Fibroblast of villous mesenchyme (primary cell): ENCODE measurements around the gene TBL3. TPM values are rescaled to one million over a fixed set of nuclear protein-coding genes. Genes with fewer than 3 reads are reported as not detected.
"Not testable (repeated sequence)": the region's sequence is repeated elsewhere in the genome, so short reads cannot be mapped to it uniquely, and the experiment has no call there.

Experiments used
- DNase-seq: peaks from one replicate; pipeline ENCODE4 v3.0.0-alpha.2; 2010; ENCODE audit warnings: low read depth
- H3K4me3 ChIP-seq: 2 replicates; pipeline ENCODE4 v1.5.1; 2011; ENCODE audit warnings: low read depth, mild to moderate bottlenecking, low read length
- total RNA-seq: library from RNA; depleted of rRNA; stranded (reverse); fragments of >200 nt; gene quantifications from 2 replicates; pipeline ENCODE4 v1.2.3, GENCODE V29; 2012
- TF ChIP-seq, protein P1 (sequence below): IDR thresholded peaks from 2 replicates; pipeline ENCODE4 v1.5.1; 2012; ENCODE audit warnings: low read depth, mild to moderate bottlenecking, low read length; ENCODE audit not compliant: insufficient read depth

Gene TBL3
- total RNA-seq, 1 donor = 28.5 TPM

- TF ChIP-seq, protein P1, sequence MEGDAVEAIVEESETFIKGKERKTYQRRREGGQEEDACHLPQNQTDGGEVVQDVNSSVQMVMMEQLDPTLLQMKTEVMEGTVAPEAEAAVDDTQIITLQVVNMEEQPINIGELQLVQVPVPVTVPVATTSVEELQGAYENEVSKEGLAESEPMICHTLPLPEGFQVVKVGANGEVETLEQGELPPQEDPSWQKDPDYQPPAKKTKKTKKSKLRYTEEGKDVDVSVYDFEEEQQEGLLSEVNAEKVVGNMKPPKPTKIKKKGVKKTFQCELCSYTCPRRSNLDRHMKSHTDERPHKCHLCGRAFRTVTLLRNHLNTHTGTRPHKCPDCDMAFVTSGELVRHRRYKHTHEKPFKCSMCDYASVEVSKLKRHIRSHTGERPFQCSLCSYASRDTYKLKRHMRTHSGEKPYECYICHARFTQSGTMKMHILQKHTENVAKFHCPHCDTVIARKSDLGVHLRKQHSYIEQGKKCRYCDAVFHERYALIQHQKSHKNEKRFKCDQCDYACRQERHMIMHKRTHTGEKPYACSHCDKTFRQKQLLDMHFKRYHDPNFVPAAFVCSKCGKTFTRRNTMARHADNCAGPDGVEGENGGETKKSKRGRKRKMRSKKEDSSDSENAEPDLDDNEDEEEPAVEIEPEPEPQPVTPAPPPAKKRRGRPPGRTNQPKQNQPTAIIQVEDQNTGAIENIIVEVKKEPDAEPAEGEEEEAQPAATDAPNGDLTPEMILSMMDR = no peak
- DNase-seq = no peak
- H3K4me3 ChIP-seq = no peak overlapping the region
Observed at GRCh38 chr16:1961651-1962067, 10.2 kb upstream of the TBL3 start.

GRCh38 chr16:1962161-1963153 is 9.4 kb upstream of the TBL3 start:
- not testable (repeated sequence) for DNase-seq
- H3K4me3 ChIP-seq = peak overlapping the region; percentile 90

- peak; percentile 36 for DNase-seq
- TF ChIP-seq, protein P1 = no peak
- H3K4me3 ChIP-seq = peak overlapping the region; percentile 90
Observed at GRCh38 chr16:1963806-1964505, 7.9 kb upstream of the TBL3 start.

DNA sequence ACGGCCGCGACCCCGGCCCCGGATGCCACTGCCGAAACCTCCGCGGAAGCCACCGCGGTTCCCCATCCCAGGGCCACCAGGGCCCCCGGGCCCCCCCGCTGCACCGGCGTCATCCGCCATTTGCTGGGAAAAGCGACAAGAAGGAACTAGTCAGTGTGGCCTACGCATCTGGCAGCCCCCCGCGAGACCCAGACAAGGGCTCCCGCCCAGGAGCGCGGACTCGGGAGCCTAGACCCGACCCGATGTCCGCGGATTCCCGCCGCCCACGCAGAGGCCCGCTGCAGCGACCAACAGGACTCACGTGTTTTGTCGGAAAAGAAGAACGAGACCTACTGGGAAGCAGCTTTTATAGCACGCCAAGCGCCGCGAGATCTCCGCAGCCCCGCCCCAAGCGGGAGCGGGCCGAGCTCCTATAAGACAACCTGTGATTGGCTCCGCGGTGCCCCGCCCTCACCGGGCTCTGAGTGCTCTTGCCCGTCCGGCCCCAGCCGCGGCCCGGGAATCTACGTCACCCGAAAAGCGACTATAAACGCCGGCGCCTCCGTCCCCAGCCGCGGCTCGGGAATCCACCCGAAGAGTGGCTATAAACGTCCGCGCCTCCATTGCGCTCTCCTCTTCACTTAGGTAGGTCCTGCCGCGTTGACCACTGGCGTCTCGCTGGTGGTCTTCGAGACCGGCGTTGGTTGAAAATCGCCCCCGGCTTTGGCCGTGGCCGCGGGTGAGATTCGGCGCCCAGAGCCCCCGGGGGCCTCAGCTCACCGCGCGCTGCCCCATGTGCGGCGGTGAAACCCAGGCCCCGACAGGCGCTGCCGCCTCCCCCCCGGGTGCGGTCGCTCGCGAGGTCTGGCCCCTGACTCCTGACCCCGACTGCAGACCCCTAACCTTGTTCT is 7.1 kb upstream of the TBL3 start, which contains the start of gene RPS2:
Gene RPS2, minus strand, starts transcription at position 321 of the 890 bp plus-strand sequence. Its CDS starts 201 bp downstream, at position 120.
- peak; percentile 99 for DNase-seq

GRCh38 chr16:1965396-1966001 is 6.4 kb upstream of the TBL3 start:
- TF ChIP-seq, protein P1 = no peak
- peak overlapping the region; percentile 90 for H3K4me3 ChIP-seq
- DNase-seq = no peak

More for the DNA sequence above, 7.1 kb upstream of the TBL3 start, which contains the start of gene RPS2:
- H3K4me3 ChIP-seq = peak within 1 kb of the TSS; percentile 90
- TF ChIP-seq, protein P1 = no peak

GRCh38 chr16:1966460-1966859 is 5.4 kb upstream of the TBL3 start, which contains the start of gene RNF151:
RNF151 (plus strand) TSS chr16:1966856; CDS start chr16:1966882, 26 bp downstream.
- DNase-seq = no peak
- peak within 1 kb of the TSS; percentile 90 for H3K4me3 ChIP-seq
- TF ChIP-seq, protein P1 = no peak
